DND-41 (cell line): ENCODE results near the gene MT1G.
"Not testable (repeated sequence)": the region's sequence is repeated elsewhere in the genome, so short reads cannot be mapped to it uniquely, and the experiment has no call there.

Source experiments
- ATAC-seq: fragments of 200-7000 bp; cut with Tn5 transposase; 3 replicates; pipeline ENCODE4 v1.9.1; 2021; ENCODE audit warnings: low read depth; ENCODE audit not compliant: insufficient read depth
- DNase-seq: peaks from one replicate; pipeline ENCODE4 v3.0.0-alpha.2; 2020
- H2AFZ ChIP-seq: 2 replicates; pipeline ENCODE4 v1.6.0; 2012; ENCODE audit warnings: low read depth, low read length
- H3K27ac ChIP-seq: 2 replicates; pipeline ENCODE4 v1.5.1; 2012; ENCODE audit warnings: low read length, inconsistent platforms
- H3K27me3 ChIP-seq: fragments of 200-600 bp; sonication (generic); 2 replicates; pipeline ENCODE4 v1.6.0; 2012; ENCODE audit warnings: low read length, mild to moderate bottlenecking, inconsistent platforms; ENCODE audit not compliant: insufficient read depth, poor library complexity
- H3K36me3 ChIP-seq: 2 replicates; pipeline ENCODE4 v1.5.1; 2012; ENCODE audit warnings: low read length, inconsistent platforms; ENCODE audit not compliant: insufficient read depth
- H3K4me1 ChIP-seq: 2 replicates; pipeline ENCODE4 v1.5.1; 2012; ENCODE audit warnings: mild to moderate bottlenecking, low read length; ENCODE audit not compliant: insufficient read depth
- H3K4me2 ChIP-seq: 2 replicates; pipeline ENCODE4 v1.6.0; 2012; ENCODE audit warnings: mild to moderate bottlenecking, moderate library complexity, low read length, inconsistent platforms; ENCODE audit not compliant: insufficient read depth
- H3K4me3 ChIP-seq, 2 experiments: fragments of 200-600 bp in 1 of 2; shearing (Covaris generic) in 1 of 2; 2 replicates each; pipeline ENCODE4 v1.5.1; 2012 to 2016; ENCODE audit warnings: inconsistent platforms in 2 of 2, low read length in 2 of 2, mild to moderate bottlenecking in 2 of 2, low read depth in 1 of 2, moderate library complexity in 1 of 2
- H3K79me2 ChIP-seq: 2 replicates; pipeline ENCODE4 v1.6.0; 2012; ENCODE audit warnings: low read length, inconsistent platforms; ENCODE audit not compliant: insufficient read depth
- H3K9ac ChIP-seq: 2 replicates; pipeline ENCODE4 v1.6.0; 2012; ENCODE audit warnings: low read depth, mild to moderate bottlenecking, inconsistent platforms, low read length, moderate library complexity
- H3K9me3 ChIP-seq: 2 replicates; pipeline ENCODE4 v1.5.1; 2012; ENCODE audit warnings: low read length, moderate library complexity, mild to moderate bottlenecking, inconsistent platforms; ENCODE audit not compliant: insufficient read depth, severe bottlenecking
- H4K20me1 ChIP-seq: 2 replicates; pipeline ENCODE4 v1.6.0; 2012; ENCODE audit warnings: low read length; ENCODE audit not compliant: insufficient read depth
- EZH2 ChIP-seq: IDR thresholded peaks from 3 replicates; pipeline ENCODE4 v1.6.1; 2012; ENCODE audit warnings: borderline replicate concordance, low read depth, mild to moderate bottlenecking, moderate library complexity, low read length, inconsistent platforms; ENCODE audit not compliant: severe bottlenecking
- TF ChIP-seq, protein P1 (sequence below): IDR thresholded peaks from 2 replicates; pipeline ENCODE4 v1.5.1; 2012; ENCODE audit warnings: borderline replicate concordance, low read length, moderate library complexity, mild to moderate bottlenecking; ENCODE audit not compliant: poor library complexity, severe bottlenecking; ENCODE audit errors: extremely low read depth

MT1G gene

DNA sequence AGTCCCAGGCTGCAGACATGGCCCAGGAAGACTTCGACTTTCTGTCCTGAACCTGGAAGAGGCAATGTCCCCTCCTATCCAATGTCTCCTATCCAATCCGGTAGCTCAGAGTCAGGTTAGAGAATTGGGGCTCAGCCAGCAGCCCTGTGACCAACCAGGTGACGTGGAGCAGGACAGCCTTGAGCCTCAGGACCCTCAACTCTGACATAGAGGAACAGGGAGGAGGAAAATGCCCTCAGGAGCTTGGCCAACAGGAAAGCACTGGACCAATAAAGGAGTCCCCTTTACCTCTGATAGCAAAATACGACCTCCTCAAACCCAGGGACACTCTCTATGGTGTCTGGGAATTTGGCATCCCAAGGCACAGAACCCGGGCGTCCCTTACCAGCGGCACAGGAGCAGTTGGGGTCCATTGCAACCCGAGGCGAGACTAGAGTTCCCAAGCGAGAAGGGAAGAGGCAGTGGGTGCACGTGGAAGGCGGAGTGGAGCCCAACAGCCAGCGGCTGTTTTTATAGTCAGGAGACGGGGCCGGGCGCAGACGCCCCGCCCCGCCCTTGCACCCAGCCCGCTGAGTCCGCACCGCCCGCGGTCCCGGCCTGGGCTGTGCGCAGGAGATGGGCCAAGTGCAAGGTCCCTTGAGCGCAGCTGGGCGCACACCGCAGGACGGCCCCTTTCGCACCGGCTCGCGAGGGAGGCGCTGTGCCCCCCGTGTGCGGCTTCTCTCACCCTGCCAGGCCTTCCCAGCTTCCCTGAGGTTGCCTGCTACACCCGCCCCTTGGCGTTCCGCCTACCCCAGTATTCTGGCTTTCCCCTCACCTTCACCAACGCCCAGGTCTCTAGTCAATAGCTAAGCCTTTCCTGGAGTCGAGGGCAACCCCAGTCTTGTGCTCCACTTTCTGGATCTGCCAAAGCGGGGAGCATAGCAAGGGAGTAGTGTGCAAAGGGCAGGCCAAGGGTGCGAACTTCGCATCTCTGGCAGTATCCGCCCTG, at the start of gene MT1G:
TSS of gene MT1G (minus strand) at position 485 of the 991 bp plus-strand sequence. CDS start at position 413, 72 bp downstream.
- H3K9ac ChIP-seq = no peak within 1 kb of the TSS
- H3K36me3 ChIP-seq = no peaks in the 10 kb centered on the region
- TF ChIP-seq EZH2 = no peak
- TF ChIP-seq, protein P1, sequence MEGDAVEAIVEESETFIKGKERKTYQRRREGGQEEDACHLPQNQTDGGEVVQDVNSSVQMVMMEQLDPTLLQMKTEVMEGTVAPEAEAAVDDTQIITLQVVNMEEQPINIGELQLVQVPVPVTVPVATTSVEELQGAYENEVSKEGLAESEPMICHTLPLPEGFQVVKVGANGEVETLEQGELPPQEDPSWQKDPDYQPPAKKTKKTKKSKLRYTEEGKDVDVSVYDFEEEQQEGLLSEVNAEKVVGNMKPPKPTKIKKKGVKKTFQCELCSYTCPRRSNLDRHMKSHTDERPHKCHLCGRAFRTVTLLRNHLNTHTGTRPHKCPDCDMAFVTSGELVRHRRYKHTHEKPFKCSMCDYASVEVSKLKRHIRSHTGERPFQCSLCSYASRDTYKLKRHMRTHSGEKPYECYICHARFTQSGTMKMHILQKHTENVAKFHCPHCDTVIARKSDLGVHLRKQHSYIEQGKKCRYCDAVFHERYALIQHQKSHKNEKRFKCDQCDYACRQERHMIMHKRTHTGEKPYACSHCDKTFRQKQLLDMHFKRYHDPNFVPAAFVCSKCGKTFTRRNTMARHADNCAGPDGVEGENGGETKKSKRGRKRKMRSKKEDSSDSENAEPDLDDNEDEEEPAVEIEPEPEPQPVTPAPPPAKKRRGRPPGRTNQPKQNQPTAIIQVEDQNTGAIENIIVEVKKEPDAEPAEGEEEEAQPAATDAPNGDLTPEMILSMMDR = no peak
- H3K27me3 ChIP-seq = peaks cover 52% of the 10 kb centered on the region
- H3K27ac ChIP-seq = no peak within 1 kb of the TSS
- H4K20me1 ChIP-seq = no peaks in the 10 kb centered on the region
- ATAC-seq (peak; percentile 82), DNase-seq (peak; percentile 38)
- H2AFZ ChIP-seq = no peak within 1 kb of the TSS
- no peaks in the 10 kb centered on the region for H3K79me2 ChIP-seq
- no peaks in the 10 kb centered on the region for H3K9me3 ChIP-seq
- no peak within 1 kb of the TSS for H3K4me3 ChIP-seq
- H3K4me1 ChIP-seq = 0 out of 2 replicates have a peak, but pooled peaks cover under 1% of the 10 kb centered on the region
- no peak within 1 kb of the TSS for H3K4me2 ChIP-seq

DNA sequence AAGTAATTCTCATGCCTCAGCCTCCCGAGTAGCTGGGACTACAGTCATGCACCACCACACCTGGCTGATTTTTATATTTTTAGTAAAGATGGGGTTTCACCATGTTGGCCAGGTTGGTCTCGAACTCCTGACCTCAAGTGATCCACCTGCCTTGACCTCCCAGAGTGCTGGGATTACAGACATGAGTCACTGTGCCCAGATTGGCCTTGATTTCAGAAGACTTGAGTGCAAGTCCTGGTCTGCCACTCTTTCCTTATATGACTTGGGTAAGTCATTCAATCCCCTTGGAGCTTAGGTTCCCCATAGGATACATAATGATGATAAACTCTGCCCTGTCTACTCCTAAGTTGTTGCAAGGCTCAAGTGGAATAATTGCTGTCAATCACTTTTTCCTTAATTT, 49.7 kb upstream of the MT1G start:
- not testable (repeated sequence) for H3K27me3 ChIP-seq, H3K4me3 ChIP-seq, H3K36me3 ChIP-seq, H3K9ac ChIP-seq, DNase-seq, H3K27ac ChIP-seq, H2AFZ ChIP-seq, H3K9me3 ChIP-seq, ATAC-seq, H3K4me1 ChIP-seq, H3K4me2 ChIP-seq, H4K20me1 ChIP-seq, H3K79me2 ChIP-seq

- TF ChIP-seq, protein P1 = no peak
- no peak for TF ChIP-seq EZH2
- Histone ChIP-seq H3K9ac (no peak overlapping the region), H3K9me3 (no peaks in the 10 kb centered on the region), H3K79me2 (no peaks in the 10 kb centered on the region), H3K27me3 (no peaks in the 10 kb centered on the region), H2AFZ (no peak overlapping the region), H3K4me2 (no peak overlapping the region), H3K4me1 (no peaks in the 10 kb centered on the region), H3K36me3 (no peaks in the 10 kb centered on the region), H3K4me3 (no peak overlapping the region), H3K27ac (no peak overlapping the region), H4K20me1 (no peaks in the 10 kb centered on the region)
- DNase-seq = no peak
- ATAC-seq = no peak
Measured at GRCh38 chr16:56716761-56717160, 48.9 kb upstream of the MT1G start.

DNA sequence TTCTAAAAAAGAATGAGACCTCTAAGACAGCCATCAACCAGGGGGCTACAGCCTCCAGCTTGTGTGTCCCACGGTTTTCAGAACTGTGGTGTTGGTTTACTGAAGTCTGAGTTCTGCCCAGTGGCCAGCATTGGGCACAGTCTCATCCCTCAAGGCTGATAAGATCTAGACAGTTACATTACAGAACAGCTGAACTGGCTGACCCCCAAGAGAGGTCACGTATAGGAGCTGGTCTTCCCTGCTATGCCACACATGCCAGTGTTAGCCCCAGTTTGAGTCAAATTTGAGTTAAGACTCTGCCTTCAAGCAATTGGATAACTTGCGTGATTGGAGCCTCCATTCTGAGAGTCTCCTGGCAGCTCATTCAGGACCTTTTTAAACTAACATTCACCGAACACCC, 47.3 kb upstream of the MT1G start:
- no peak for TF ChIP-seq EZH2
- TF ChIP-seq, protein P1 = no peak
- Histone ChIP-seq H3K4me2 (no peak overlapping the region), H3K27me3 (no peaks in the 10 kb centered on the region), H3K36me3 (no peaks in the 10 kb centered on the region), H2AFZ (no peak overlapping the region), H3K4me1 (peaks cover 13% of the 10 kb centered on the region), H3K9ac (no peak overlapping the region), H3K4me3 (no peak overlapping the region), H4K20me1 (no peaks in the 10 kb centered on the region), H3K27ac (no peak overlapping the region), H3K79me2 (peaks cover 7% of the 10 kb centered on the region; the same call in 1 of the 2 replicates), H3K9me3 (no peaks in the 10 kb centered on the region)
- ATAC-seq (no peak), DNase-seq (no peak)
